Heart left ventricle (tissue), 16 donors: ENCODE results near the gene PCOLCE2. TPM values are rescaled to one million over a fixed set of nuclear protein-coding genes. Genes with fewer than 3 reads are reported as not detected.
A peak's percentile ranks its signal among the peaks of the same experiment; 100 is the strongest.

Source experiments
- ATAC-seq, 4 donors: fragments of 200-7000 bp; cut with Tn5 transposase; one replicate each; pipeline ENCODE4 v1.9.1; 2020 to 2022; ENCODE audit warnings: moderate library complexity in 4 of 4, mild to moderate bottlenecking in 3 of 4, moderate number of reproducible peaks in 1 of 4
- DNase-seq, 5 donors: peaks; one replicate each; pipeline ENCODE4 v3.0.0-alpha.2; 2020
- H3K27ac ChIP-seq, 12 donors: fragments of 200-600 bp; sonication (generic) in 4 of 12; one replicate each; pipeline versions ENCODE4 v1.5.0 to v1.8.0; 2016 to 2022; ENCODE audit warnings: mild to moderate bottlenecking in 2 of 12
- H3K27me3 ChIP-seq, 9 donors: fragments of 200-600 bp; sonication (generic) in 2 of 9; one replicate each; pipeline versions ENCODE4 v1.5.1 to v1.8.0; 2016 to 2022; ENCODE audit warnings: mild to moderate bottlenecking in 3 of 9
- H3K36me3 ChIP-seq, 9 donors: fragments of 200-600 bp; sonication (generic) in 2 of 9; one replicate each; pipeline versions ENCODE4 v1.5.0 to v1.8.0; 2018 to 2022; ENCODE audit warnings: mild to moderate bottlenecking in 2 of 9
- H3K4me1 ChIP-seq, 12 donors: fragments of 200-600 bp; sonication (generic) in 4 of 12; one replicate each; pipeline versions ENCODE4 v1.5.0 to v1.8.0; 2016 to 2022; ENCODE audit warnings: mild to moderate bottlenecking in 3 of 12
- H3K4me3 ChIP-seq, 12 donors: fragments of 200-600 bp; sonication (generic) in 4 of 12; one replicate each; pipeline versions ENCODE4 v1.5.0 to v1.8.0; 2017 to 2022; ENCODE audit warnings: mild to moderate bottlenecking in 9 of 12, moderate library complexity in 4 of 12
- H3K9me3 ChIP-seq, 12 donors: fragments of 200-600 bp; sonication (generic) in 4 of 12; one replicate each; pipeline versions ENCODE4 v1.5.0 to v1.8.0; 2016 to 2022; ENCODE audit warnings: mild to moderate bottlenecking in 1 of 12
- POLR2A ChIP-seq, 2 donors: fragments of 450-650 bp; IDR thresholded peaks; one replicate each; pipeline ENCODE4 v1.6.1; 2017; ENCODE audit warnings: antibody characterized with exemption in 2 of 2, mild to moderate bottlenecking in 2 of 2, moderate library complexity in 2 of 2
- WGBS, 4 donors: extraction: QIAGEN DNeasy Blood & Tissue Kit in 2 of 4; methylation state at CpG; one replicate each; pipeline versions ENCODE4 v1.1.5 to v1.1.7; 2013 to 2018; 5-methylcytosine and 5-hydroxymethylcytosine counted together
- intact Hi-C, 10 donors: fragments of 100-400 bp; cut with DNase I; formaldehyde crosslinking; loops; one replicate each; pipeline versions ENCODE4 v1.11.1 to v1.14.2; 2022
- polyA plus RNA-seq, 2 donors: library from polyadenylated mRNA; stranded (reverse); fragments of 200-250 nt; gene quantifications; one replicate each; pipeline ENCODE4 v1.2.3, GENCODE V29; 2013
- total RNA-seq, 9 donors: library from RNA; depleted of rRNA in 2 of 9; stranded (reverse); fragments of >200 nt in 2 of 9; fragmentation: NEBNext Ultra II Directional in 3 of 9; extraction: Animal tissue kit (Norgen Biotek cat#: 25700) in 3 of 9; gene quantifications; one replicate each; pipeline versions ENCODE4 v1.1.0 to v1.2.4, GENCODE V29; 2016 to 2023
- TF ChIP-seq, protein P1 (sequence below), 12 donors: fragments of 200-600 bp; sonication (generic) in 4 of 12; IDR thresholded peaks; one replicate each; pipeline versions ENCODE4 v1.5.0 to v1.8.0; 2018 to 2022; ENCODE audit warnings: antibody characterized with exemption in 12 of 12, mild to moderate bottlenecking in 5 of 12
- donor health status: ischemic (EF 13 %, LVEDD 7.1; RV severe dilation, severe dysfunction).
- donor health status: healthy with polysubstance abuse.
- donor health status: DM: no; HTN: yes; CAD: no.
- donor health status: DM: no; HTN: no; CAD: no.
- donor health status: ischemic (EF 25% LVEDD 6.9; RV normal size, moderate dysfunction).
- donor health status: ischemic (EF 25% LVEDD 5.7; RV mildly dilated, moderate dysfunction).
- donor health status: healthy.
- donor health status: DM: yes; HTN: yes; CAD: no.
- donor health status: ischemic (EF 35%, LVEDD 5.7; RV mildly dilated, moderate dysfunction).
- donor health status: nonischemic (EF 11% LVEDD 7.7; RV severe dilation, severe dysfunction).
- donor health status: DM: yes; HTN: yes; CAD: no.
- donor health status: PGD.
- donor health status: ischemic (EF 29% LVEDD 5.4; RV normal size, mild dysfunction).
- donor health status: nonischemic (EF 23%, LVEDD 6.1; RV moderate dilation, normal function).

PCOLCE2 gene
- total and polyA plus RNA-seq, 11 donors, result 47.5 to 152 (median 66.7) TPM

GRCh38 chr3:142852009-142852408 lies 36.9 kb downstream of the PCOLCE2 start:
- Histone ChIP-seq H3K4me3 (no peak overlapping the region), H3K9me3 (no peaks in the 10 kb centered on the region), H3K36me3 (peaks cover 0 to 4% (median 0%) of the 10 kb centered on the region in 9 donors), H3K4me1 (peaks cover 0 to 41% (median 17%) of the 10 kb centered on the region in 12 donors), H3K27me3 (no peaks in the 10 kb centered on the region), H3K27ac (no peak overlapping the region)
- intact Hi-C loops, result loop anchor here in 2 of 10 donors (10.0 kb wide), 2 partner anchors 123 to 133 kb away; no protein-coding TSS in a partner anchor
- no peak for ATAC-seq
- TF ChIP-seq, protein P1, sequence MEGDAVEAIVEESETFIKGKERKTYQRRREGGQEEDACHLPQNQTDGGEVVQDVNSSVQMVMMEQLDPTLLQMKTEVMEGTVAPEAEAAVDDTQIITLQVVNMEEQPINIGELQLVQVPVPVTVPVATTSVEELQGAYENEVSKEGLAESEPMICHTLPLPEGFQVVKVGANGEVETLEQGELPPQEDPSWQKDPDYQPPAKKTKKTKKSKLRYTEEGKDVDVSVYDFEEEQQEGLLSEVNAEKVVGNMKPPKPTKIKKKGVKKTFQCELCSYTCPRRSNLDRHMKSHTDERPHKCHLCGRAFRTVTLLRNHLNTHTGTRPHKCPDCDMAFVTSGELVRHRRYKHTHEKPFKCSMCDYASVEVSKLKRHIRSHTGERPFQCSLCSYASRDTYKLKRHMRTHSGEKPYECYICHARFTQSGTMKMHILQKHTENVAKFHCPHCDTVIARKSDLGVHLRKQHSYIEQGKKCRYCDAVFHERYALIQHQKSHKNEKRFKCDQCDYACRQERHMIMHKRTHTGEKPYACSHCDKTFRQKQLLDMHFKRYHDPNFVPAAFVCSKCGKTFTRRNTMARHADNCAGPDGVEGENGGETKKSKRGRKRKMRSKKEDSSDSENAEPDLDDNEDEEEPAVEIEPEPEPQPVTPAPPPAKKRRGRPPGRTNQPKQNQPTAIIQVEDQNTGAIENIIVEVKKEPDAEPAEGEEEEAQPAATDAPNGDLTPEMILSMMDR (IDR thresholded peaks at IDR 0.05), result no peak
- TF ChIP-seq POLR2A (IDR thresholded peaks at IDR 0.05), result no peak
- WGBS, 4 donors, result 83 to 89% (median 85%) methylated on average over 4 of the region's 4 CpGs
- no peak for DNase-seq

DNA sequence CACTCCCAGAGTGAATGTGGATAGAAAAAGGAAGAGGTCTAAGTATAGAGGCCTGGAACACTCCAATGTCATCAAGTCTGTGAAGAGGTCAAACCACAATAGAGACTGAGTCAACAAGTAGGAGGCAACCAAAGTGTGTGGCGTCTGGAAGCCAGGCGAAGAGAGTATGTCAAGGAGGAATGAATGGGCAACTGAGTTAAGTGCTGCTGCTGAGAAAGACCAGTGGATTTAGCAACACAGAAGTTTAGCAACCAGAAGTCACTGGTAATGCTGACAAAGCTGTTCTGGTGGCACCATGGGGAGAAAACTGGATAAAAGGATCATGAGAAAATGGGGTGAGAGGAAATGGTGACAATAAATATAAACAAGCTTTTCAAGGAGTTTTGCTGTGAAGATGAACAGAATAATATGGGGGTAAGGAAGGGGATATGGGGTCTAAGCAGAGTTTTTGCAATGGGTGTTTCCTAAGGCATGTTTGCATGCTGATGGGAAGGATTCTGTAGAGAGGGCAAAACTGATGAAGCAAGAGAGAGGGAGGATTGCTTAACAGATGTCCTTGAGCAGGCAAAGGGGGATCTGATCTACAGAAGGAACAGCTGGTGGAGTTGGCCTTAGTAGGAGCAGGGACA lies 38.4 kb downstream of the PCOLCE2 start:
- Histone ChIP-seq H3K27ac (peak overlapping the region in 7 of 12 donors; percentile 4 to 70 (median 17)), H3K36me3 (peaks cover 0 to 4% (median 0%) of the 10 kb centered on the region in 9 donors), H3K27me3 (no peaks in the 10 kb centered on the region), H3K4me3 (no peak overlapping the region), H3K9me3 (no peaks in the 10 kb centered on the region), H3K4me1 (peaks cover 0 to 42% (median 17%) of the 10 kb centered on the region in 12 donors)
- ATAC-seq (peak in 3 of 4 donors; percentile 61 to 92 (median 89)), DNase-seq (peak in 1 of 5 donors; percentile 41)
- TF ChIP-seq, protein P1 (IDR thresholded peaks at IDR 0.05), result no peak
- no peak for TF ChIP-seq POLR2A (IDR thresholded peaks at IDR 0.05)
- 22 to 39% (median 38%) methylated on average over 2 of the region's 2 CpGs for WGBS, 4 donors
- intact Hi-C loops, result loop anchor here in 2 of 10 donors (10.0 kb wide), 2 partner anchors 124 to 134 kb away; no protein-coding TSS in a partner anchor

GRCh38 chr3:142849148-142849547 lies 39.7 kb downstream of the PCOLCE2 start:
- Histone ChIP-seq H3K4me3 (no peak overlapping the region), H3K4me1 (peaks cover 0 to 38% (median 16%) of the 10 kb centered on the region in 12 donors), H3K36me3 (peaks cover 0 to 4% (median 0%) of the 10 kb centered on the region in 9 donors), H3K27me3 (no peaks in the 10 kb centered on the region), H3K9me3 (no peaks in the 10 kb centered on the region), H3K27ac (peak overlapping the region in 1 of 12 donors; percentile 70)
- DNase-seq (no peak), ATAC-seq (no peak)
- WGBS, 4 donors, result 91 to 95% (median 93%) methylated on average over 3 of the region's 3 CpGs
- TF ChIP-seq POLR2A (IDR thresholded peaks at IDR 0.05), result no peak
- TF ChIP-seq, protein P1 (IDR thresholded peaks at IDR 0.05), result no peak
- intact Hi-C loops, result loop anchor here in 1 of 10 donors (5.0 kb wide), 1 partner anchor 143 kb away; no protein-coding TSS in a partner anchor

DNA sequence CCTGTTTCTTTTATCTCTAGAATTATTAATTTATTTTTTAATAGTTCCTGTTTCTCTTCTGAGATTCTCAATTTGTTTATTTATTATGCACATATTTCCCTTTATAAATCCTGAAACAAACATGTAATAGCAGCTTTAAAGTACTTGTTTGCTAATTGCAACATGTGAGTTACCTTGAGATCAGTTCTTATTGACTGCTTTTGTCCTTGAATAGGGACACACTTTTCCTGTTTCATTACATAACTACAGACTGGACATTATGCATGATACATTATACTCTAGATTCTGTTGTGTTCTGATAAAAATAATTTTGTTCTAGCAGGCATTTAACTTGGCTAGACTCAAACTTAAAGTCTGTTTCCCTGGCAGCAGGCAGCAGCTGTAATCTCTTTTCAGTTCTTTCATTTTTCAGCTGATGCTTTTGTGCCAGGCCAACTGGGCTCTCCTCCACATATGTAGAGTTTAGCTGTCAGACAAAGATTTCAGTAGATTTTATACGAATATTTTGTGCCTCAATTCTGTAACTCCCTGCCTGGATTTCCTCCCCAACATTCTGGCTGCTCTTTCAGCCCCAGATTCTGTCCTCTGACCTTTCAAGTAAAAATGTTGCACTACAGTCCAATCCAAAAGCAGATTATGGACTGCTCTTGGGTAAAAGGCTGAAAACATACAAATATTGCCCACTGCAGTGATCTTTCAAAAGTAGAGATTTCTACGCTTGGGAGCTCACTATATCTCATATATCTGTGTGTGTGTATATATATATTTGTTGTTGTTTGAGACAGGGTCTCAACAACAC lies 41.9 kb downstream of the PCOLCE2 start:
- H3K9me3 ChIP-seq, result no peaks in the 10 kb centered on the region
- intact Hi-C loops, result loop anchor here in 1 of 10 donors (5.0 kb wide), 1 partner anchor 145 kb away; no protein-coding TSS in a partner anchor
- TF ChIP-seq POLR2A (IDR thresholded peaks at IDR 0.05), result no peak
- TF ChIP-seq, protein P1 (IDR thresholded peaks at IDR 0.05), result no peak
- peaks cover 0 to 9% (median 0%) of the 10 kb centered on the region in 9 donors for H3K36me3 ChIP-seq
- H3K27ac ChIP-seq, result peak overlapping the region in 8 of 12 donors; percentile 19 to 64 (median 30)
- ATAC-seq (peak in 1 of 4 donors; percentile 22), DNase-seq (no peak)
- no peak overlapping the region for H3K4me3 ChIP-seq
- 34 to 65% (median 38%) methylated on average over 2 of the region's 2 CpGs for WGBS, 4 donors
- peaks cover 0 to 29% (median 7%) of the 10 kb centered on the region in 12 donors for H3K4me1 ChIP-seq
- H3K27me3 ChIP-seq, result no peaks in the 10 kb centered on the region
